ENCODE measurements around the gene HNRNPH2. TPM values are rescaled to one million over a fixed set of nuclear protein-coding genes. Genes with fewer than 3 reads are reported as not detected.

Gene HNRNPH2, protein sequence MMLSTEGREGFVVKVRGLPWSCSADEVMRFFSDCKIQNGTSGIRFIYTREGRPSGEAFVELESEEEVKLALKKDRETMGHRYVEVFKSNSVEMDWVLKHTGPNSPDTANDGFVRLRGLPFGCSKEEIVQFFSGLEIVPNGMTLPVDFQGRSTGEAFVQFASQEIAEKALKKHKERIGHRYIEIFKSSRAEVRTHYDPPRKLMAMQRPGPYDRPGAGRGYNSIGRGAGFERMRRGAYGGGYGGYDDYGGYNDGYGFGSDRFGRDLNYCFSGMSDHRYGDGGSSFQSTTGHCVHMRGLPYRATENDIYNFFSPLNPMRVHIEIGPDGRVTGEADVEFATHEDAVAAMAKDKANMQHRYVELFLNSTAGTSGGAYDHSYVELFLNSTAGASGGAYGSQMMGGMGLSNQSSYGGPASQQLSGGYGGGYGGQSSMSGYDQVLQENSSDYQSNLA
- total RNA-seq = 64.0 TPM

DNA sequence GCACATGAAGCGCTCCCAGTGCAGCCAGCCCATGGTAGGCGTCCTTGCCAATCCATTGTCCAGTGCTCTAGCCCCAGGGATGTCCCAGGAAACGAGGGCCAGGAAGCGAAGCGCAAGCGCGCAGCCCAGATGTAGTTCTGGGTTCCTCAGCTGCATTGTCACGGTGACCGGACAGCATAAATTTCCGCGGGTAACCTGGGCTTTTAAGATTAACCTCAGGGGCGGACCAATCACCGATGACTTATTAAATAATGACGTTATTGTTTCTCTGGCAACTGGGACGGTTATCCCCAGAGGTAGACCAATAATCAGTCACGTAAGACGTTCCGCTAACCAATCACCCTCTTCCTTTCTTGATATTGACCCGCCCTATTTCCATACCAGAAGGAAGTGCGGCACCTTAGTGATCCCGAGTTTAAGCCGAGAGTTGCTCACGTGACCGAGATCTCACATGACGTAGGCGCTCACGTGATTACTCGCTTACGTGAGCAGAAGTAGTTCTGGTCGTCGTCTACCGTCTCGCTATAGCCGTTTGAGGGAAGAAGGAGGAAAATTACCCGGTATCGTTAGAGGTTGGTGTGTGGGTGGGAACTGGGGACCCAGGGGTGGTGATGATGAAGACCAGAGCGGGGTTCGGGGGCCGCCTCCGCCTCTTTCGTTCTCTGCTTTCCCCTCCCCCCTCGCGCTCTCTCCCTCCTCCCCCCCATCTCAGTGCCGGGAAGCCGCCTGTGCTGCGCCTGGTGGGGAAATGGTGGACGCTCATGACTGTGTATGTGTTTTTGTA, at the start of gene HNRNPH2, which contains the start of gene GLA:
Gene HNRNPH2, plus strand, starts transcription at position 475 of the 784 bp plus-strand sequence. CDS start 3,767 bp downstream, outside the sequence.
Gene GLA, minus strand, starts transcription at position 178 of the 784 bp plus-strand sequence. Its CDS starts 22 bp downstream, at position 156.
- peak; percentile 92 for DNase-seq (ENCODE audit: low spot score)

DNA sequence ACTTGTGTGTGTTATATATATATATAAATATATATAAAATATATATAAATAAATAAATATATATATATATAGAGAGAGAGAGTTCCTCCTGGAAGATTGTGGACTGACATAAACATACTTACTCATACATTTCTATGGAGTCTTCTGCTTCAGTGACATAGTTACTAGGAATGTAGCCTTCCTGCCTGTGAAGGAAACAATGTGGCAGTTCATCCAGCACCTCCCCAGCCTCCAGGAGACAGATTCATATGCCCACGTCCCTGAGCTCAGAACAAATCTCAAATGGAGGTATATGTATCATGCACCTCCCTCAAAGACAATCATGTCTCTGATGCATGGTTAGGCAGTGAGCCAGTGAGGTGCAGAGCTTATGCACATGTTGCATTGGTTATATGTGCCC, 48.1 kb upstream of the HNRNPH2 start:
- no peak for DNase-seq (ENCODE audit: low spot score)

DNA sequence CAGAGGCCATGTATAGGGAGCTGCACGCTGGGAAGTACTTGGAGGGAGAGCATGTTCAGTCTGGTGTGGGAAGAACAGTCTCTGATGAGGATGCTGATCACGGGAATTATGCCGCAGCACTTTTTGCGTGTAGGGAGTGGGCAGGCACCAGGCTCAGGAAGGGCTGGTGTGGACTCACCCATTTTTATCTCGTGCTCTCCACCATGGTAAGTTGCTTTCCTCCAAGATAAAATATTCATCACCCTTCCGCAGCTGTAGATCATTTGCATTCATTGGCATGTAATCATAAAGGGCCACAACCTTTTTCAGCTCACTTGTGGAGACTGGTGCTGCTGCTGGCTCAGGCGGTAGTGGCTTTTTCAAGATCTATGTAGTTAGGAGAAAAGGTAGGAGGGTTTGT, 47.6 kb upstream of the HNRNPH2 start:
- DNase-seq (ENCODE audit: low spot score) = no peak

DNA sequence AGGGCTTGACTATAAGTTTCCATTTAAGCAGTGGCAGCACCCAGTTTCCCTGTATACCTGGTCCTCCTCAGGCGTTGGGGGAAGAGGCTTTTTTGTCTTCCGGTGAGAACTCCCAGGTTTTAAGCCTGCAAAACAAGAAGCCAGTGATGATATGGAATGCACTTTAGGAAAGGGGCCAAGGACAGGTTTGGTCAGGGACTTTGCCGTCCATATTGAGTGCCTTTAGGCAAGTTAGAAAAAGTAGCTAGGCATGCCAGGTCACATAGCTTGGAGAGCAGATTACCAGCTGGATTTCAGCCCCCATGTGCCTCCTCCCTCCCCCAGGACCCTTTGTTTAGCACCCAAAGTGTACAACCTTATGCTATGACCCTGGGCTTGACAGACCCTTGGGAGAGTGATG, 45.9 kb upstream of the HNRNPH2 start:
- no peak for DNase-seq (ENCODE audit: low spot score)

DNA sequence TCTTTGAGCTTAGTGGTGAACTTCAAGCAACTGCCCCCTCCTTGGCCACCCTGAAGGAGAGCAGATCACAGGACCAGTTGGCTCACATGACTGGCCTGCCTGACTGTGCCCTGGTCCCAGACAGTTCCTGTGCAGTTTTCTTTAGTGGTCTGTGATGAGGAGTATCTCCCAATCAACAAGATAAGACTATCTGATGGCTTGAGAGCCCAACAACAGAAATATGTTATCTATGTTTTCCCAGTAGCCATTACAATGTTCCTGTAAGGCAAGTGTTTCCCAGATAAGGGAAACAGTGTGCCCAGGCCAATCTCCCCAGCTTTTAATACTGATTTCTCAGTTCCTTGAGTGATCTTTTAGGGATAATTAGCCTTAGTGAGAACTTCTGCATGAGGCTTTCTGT, 45.3 kb upstream of the HNRNPH2 start:
- DNase-seq (ENCODE audit: low spot score) = no peak

DNA sequence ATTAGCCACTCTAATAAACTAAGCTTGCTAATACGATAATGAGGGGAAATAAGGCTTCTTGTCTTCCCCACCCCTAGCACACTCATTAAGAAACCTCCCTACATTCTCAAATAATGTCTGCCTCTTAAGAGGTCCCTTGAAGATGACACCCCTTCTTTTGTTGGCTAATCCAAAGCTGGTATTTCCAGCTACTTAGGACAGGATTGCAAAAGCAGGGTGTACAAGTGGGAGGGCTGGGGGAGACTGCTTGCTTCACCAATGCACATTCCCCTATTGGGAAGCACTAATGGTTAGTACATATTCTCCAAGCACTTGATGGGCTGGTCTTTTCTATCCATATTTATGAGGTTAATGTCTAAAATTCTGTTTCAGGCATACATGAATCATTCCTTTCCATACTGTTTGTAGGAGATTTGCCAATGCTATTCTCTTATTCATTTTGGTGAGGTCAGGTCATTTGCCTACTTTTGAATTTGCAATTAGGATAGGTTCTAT, 42.7 kb upstream of the HNRNPH2 start:
- no peak for DNase-seq (ENCODE audit: low spot score)

DNA sequence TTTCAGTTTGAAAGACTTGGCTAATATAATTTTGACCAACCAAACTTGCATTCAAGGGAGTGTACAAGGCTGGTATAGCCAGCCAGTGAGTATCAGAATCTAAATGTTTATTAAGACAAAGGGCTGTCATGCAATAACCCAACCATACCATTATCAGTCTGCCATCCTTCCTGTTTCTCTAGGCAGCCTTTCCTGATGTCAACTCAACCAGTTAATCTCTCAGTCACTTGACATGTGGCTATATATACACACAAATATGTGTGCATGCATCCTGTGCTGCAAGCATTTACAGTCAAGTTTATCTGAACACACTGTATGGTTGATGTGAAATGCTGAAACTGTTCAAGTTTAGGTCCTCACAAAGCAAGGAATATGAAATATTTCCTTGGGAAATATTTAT, 39.2 kb upstream of the HNRNPH2 start:
- no peak for DNase-seq (ENCODE audit: low spot score)

DNA sequence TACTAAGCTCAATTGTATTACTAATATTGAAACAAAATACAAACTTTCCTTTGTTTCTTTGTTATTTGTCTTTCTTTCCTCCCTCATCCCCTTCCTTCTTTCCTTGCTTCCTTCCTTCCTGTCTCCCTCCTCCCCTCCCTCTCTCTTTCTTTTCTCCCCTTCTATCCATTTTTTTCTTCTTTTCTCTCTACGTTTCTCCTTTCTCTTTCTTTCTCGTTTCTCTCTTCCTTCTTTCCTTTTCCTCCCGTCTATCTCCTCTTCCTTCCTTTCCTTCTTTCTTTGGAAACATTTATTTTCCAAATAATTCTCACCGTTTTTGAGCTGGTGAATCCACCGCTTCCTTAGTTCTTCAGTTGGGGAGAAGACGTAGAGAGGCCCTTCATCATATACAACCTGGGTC, 38.3 kb upstream of the HNRNPH2 start:
- no peak for DNase-seq (ENCODE audit: low spot score)

DNA sequence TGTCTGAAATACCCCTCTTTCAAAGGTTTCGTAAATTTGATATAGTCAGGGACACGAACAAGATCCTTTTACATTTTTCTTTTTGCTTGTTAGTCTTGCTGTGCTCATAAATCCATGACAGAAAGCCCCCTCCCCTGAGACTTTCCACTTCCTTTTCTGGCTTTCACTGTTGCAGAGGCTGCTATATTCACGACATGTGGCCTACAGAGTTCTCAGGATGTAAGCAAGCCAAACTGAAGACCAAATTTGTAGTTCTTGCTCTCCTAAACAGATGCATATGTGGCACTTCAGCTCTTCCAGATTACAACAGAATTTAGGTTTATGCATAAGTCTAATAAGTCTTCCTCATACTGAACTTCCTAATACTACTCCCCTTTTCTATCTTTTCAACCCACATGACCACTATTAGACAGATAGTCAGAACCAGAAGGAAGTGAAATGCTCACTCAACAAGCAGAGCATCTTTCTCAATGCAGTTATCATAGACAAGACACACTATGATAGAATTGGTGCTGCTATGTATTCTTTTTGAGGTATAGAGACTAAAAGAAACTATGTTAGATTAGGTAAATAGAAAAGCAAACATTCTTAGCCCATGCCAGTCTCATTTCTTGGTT, 37.0 kb upstream of the HNRNPH2 start:
- no peak for DNase-seq (ENCODE audit: low spot score)

DNA sequence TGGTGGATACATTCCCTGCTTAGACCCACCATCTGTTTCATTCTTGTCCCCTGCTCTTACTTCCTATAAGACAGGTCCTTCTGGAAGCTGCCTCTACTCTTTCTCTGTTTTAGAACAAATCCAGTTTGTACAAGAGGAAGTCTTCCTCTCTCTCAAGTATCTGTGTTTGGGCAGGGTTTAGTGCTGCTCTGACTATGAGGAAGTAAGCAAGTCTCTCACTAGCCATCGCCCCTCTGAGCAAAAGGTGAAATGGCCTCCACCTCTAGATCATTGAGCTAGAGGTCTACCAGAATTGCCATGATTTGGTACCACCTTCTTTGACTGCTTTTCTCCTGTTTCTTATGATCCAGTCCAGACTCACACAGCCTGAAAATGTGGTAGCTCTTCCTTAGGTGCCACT, 30.5 kb upstream of the HNRNPH2 start:
- DNase-seq (ENCODE audit: low spot score) = no peak

DNA sequence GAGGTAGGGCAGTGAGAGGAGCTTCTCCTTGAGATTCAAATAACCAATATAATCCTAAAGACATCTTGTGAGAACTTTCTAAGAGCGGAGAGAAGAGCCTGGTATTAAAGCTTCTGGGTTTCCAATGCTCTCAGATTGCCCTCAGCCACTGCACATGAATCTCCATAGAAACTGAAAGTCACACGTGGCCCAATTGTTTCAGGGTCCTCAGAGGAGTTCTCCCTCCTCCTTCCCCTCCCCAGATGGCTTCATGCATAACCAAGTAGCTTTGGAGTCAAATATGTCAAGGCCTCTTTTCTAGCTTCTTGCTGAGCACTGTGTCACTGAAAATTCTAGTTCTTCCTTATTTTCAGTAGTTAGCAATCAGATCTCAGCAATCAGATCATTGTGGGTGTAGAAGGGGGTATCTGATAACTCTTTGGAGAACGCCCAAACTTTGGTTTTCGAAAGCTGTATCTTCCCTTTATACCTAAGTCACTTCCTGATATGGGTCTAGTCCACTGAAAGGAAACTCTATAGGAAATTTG, 24.3 kb upstream of the HNRNPH2 start:
- no peak for DNase-seq (ENCODE audit: low spot score)

DNA sequence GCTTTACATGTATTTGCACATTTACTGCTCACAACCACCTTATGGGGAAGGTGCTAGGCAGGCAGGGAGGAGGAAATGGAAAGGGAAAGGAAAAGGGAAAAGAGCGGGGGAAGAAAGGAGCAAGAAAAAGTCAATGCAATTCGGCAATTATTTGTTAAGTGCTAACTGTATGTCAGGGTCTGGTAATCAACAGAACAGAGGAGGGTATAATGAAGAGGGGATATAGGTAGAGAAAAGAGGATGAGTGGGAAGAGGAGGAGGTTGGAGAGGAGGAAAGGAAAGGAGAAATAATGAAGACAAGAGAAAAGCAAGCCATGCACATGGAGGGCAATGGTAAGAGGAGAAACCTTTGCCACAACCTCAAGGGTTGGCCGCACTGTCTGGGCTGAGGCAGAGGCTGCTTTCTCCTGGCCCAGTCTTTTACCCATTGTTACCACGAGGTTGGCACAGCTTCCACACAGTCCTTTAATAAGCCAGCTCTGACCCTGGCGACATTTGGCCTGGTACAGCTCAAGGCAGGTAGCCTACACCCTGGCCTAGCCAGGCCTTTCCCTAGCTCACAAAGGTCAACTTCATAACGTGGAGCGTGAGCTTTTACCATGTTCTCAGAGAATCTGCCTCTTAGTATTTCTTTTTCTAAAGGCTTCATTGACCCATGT, 22.9 kb upstream of the HNRNPH2 start:
- DNase-seq (ENCODE audit: low spot score) = no peak

DNA sequence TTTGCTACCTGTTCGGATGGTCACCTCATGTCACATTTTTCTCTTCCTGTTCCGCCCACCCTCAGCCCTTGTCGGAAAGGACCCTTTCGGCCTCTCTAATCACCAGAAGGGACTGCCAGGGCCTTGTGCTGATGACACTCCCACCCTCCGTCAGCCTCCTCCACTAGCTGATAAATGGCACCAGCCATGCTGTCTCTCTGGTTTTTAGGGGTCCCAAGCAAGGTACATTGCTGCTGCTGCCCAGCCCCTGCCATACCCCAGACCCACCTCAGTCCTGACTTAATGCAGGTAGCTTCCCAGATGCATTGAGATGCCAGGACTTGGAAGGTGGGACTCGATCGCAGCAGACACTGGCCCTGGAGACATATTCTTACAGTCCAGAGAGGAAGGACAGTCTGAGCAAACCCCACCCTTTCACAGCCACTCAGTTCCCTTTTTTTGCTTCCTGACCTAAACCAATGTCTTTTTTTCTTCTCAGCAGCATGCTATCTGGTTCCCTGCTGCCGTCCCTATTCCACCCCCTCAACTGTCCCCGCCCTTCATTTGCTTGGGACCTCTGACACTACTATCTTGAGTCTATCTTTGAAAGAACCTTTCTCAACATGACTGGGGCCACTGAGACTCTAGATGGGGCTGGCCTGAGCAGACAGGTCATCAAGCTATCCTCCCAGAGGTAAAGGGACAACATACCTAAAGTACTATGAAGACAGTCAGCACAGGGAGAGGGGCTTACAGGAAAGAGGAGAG, 22.1 kb upstream of the HNRNPH2 start, which contains the start of gene BTK:
Gene BTK, minus strand, starts transcription at position 397 of the 747 bp plus-strand sequence. CDS start 10,907 bp downstream, outside the sequence.
- DNase-seq (ENCODE audit: low spot score) = no peak

DNA sequence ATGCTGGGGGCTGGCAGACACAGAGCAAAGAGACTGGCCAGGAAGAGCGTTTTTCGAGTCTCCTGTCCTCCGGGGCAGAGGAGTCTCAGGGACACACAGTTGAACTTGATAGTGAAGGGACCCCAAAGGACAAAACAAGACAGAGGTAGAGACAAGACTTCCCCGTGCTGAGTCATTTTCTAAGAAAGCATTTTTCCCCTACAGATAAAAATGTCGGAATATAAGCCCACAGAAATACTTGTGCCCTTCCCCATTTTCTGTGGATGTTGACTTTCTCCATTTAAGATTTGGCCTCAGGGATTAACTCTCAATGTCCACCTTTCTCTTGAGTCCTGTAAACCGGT, 21.5 kb upstream of the HNRNPH2 start:
- no peak for DNase-seq (ENCODE audit: low spot score)

DNA sequence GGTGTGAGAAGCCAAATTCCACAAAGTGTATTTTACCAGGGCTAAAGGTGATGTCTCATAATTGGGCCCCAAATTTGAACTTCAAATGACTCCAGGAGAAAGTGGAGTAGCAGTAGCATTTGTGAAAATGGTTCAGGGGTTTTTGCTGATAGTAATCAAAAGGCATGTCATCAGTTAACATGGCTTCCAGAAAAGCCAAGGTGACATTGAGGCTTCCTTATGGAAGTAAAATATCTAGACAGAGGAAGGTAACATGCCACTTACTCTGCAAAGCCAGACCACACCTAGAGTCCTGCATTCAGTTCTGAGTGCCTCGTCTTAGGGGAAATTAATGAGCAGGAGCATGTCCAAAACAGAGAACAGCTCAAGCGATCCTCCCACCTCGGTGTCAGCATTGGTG, 19.4 kb upstream of the HNRNPH2 start:
- no peak for DNase-seq (ENCODE audit: low spot score)

DNA sequence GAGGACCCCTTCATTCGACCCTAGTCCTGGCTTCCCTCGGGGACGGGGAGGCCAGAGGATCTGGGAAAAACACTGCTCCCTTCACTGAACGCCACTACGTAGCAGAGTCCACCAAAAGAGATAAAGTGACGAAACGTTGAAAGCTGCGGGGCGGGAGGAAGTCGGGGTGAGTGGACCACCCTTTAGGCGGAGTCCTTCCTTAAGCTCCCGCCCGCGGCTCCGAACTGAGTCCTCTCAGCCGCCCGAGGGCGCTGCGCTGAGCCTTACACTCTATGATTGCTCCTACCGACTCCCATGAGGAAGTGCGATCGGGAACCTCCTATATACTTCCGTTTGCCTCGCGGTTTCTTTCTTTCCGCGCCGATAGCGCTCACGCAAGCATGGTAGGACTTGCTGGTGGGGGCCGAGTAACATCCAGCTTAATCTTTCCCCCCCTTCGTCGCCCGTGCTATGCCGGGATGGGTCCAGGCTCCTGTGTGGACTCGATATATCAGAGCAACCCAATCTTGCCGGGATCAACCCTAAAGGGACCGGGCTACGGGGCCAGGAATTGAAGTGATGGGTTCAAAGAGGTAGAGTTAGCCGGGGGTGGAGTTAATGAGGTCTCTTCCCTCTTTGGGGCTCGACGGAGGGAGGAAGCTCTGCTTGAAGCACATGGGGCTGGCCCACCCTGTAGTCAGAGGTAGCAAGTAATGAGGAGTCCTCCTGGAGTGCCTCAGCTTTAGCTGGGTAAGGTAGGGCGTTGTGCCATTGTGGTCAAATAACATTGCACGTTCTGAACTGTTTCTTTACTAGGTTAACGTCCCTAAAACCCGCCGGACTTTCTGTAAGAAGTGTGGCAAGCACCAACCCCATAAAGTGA, 17.1 kb upstream of the HNRNPH2 start, which contains the start of gene RPL36A:
Gene RPL36A, plus strand, starts transcription at position 348 of the 862 bp plus-strand sequence. Its CDS starts 33 bp downstream, at position 381.
- peak; percentile 86 for DNase-seq (ENCODE audit: low spot score)

DNA sequence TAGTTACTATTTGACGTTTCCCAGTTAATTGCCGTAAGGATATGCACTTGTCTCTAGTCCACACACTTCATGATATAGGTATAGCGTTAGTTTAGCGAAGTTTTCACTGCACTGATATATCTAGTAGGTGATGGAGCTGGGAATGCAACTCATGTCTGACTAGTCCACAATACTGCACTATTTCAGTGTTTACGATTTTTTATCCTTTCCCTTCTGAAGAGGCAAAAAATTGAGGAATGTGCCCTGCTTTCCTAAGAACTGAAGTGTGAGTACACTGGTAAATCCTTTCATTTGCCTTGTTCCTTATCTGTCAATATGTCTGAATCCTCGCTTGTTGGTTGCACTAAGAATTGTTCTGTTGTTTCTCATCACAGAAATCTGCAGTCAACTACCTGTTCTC, 16.2 kb upstream of the HNRNPH2 start:
- DNase-seq (ENCODE audit: low spot score) = no peak

DNA sequence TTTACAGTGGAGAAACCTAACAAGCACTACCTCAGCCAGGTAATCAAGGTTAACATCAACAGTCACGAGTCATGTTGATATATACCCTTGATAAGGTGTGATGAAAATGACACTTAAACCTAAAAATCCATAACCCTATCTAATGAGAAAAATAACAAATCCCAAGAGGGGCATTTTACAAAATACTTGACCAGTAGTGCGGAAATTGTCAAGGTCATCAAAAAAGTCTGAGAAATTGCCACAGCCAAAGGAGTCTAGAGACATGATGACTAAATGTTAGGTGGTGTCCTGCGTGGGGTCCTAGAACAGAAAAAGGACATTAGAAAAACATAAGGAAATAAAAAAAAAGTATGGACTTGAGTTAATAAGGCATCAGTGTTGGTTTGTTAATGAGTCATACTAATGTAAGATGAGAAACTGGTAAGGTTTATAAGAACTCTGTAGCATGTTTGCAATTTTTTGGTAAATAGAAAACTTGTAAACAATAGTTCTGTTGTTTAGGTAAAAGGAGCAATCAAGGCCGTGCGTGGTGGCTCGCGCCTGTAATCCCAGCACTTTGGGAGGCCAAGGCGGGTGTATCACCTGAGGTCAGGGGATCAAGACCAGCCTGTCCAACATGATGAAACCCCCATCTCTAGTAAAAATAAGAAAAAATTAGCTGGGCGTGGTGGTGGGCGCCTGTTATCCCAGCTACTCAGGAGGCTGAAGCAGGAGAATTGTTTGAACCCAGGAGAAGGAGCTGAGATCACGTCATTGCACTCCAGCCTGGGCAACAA, 14.3 kb upstream of the HNRNPH2 start:
- DNase-seq (ENCODE audit: low spot score) = no peak

DNA sequence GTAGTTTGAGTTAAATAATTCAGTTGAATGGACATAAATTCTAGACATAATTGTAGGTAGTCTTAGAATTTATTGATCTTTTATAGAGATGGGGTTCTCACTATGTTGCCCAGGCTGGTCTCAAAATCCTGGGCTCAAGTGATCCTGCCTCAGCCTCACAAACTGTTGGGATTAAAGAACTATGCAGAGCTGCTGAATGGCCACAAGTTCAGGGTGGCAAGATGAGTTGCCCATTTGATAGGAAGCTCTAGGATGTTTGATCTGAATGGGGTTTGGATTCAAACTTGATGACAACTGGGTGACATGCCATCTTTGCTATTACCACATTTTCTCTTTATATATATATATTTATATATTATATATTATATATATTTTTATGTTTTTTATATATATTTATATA, 13.7 kb upstream of the HNRNPH2 start:
- DNase-seq (ENCODE audit: low spot score) = no peak
